Caco-2 (cell line): Measurements from ENCODE around the gene SMPD1. TPM values are rescaled to one million over a fixed set of nuclear protein-coding genes. Genes with fewer than 3 reads are reported as not detected.

ENCODE experiments used
- BruUV-seq: library from RNA; stranded (reverse); fragments of 400-500 nt; replicated peaks from 2 replicates; lab custom pipeline; 2021; lab: Mats Ljungman, UMichigan
- CTCF ChIA-PET: fragments of 300-600 bp; sonication (Branson Sonifier 250); formaldehyde crosslinking; loops from one replicate; lab custom pipeline; 2022; ENCODE audit warnings: antibody characterized with exemption; lab: Charles Lee
- POLR2A ChIA-PET: fragments of 300-600 bp; sonication (Branson Sonifier 250); formaldehyde crosslinking; loops from one replicate; lab custom pipeline; 2022; ENCODE audit warnings: antibody characterized with exemption; lab: Charles Lee
- DNase-seq, 2 experiments: peaks; one replicate each; pipeline versions ENCODE4 v3.0.0 to v3.0.0-alpha.2; 2020 to 2022
- H3K27me3 ChIP-seq: replicated peaks from 2 replicates; pipeline ENCODE4 v1.6.0; 2011; ENCODE audit warnings: low read length; ENCODE audit not compliant: control insufficient read depth, insufficient read depth
- H3K36me3 ChIP-seq: 2 replicates; pipeline ENCODE4 v1.5.1; 2011; ENCODE audit warnings: low read length; ENCODE audit not compliant: control insufficient read depth, insufficient read depth
- H3K4me1 ChIP-seq: fragments of 250-450 bp; sonication (Bioruptor Pico); 2 replicates; pipeline ENCODE4 v1.5.1; 2020; ENCODE audit warnings: mild to moderate bottlenecking
- H3K4me3 ChIP-seq: 2 replicates; pipeline ENCODE4 v1.5.1; 2011; ENCODE audit warnings: low read depth, mild to moderate bottlenecking, control low read depth, low read length
- H3K9me3 ChIP-seq: fragments of 250-450 bp; sonication (Bioruptor Pico); 2 replicates; pipeline ENCODE4 v1.5.1; 2020; ENCODE audit warnings: mild to moderate bottlenecking, moderate library complexity
- H3K27ac Mint-ChIP-seq: one replicate; pipeline ENCODE4 v1.8.0; 2022; ENCODE audit warnings: mixed read lengths; ENCODE audit not compliant: unreplicated experiment
- H3K27me3 Mint-ChIP-seq: one replicate; pipeline ENCODE4 v1.8.0; 2022; ENCODE audit warnings: mixed read lengths; ENCODE audit not compliant: insufficient read depth, unreplicated experiment
- H3K36me3 Mint-ChIP-seq: one replicate; pipeline ENCODE4 v1.8.0; 2022; ENCODE audit warnings: mild to moderate bottlenecking, mixed read lengths; ENCODE audit not compliant: insufficient read depth, unreplicated experiment
- H3K4me1 Mint-ChIP-seq: one replicate; pipeline ENCODE4 v1.8.0; 2022; ENCODE audit warnings: low read depth, mixed read lengths; ENCODE audit not compliant: unreplicated experiment
- H3K4me3 Mint-ChIP-seq: one replicate; pipeline ENCODE4 v1.8.0; 2022; ENCODE audit warnings: mild to moderate bottlenecking, moderate library complexity, mixed read lengths; ENCODE audit not compliant: unreplicated experiment
- H3K9me3 Mint-ChIP-seq: one replicate; pipeline ENCODE4 v1.8.0; 2022; ENCODE audit warnings: mixed read lengths; ENCODE audit not compliant: unreplicated experiment
- CTCF ChIP-seq, 2 experiments: fragments of 200-600 bp in 1 of 2; IDR thresholded peaks; 1 replicate in 1 of 2; 2 replicates in 1 of 2; pipeline versions ENCODE4 v1.5.1 to v1.8.0; 2011 to 2022; ENCODE audit warnings: antibody characterized with exemption in 1 of 2, control low read depth in 1 of 2, inconsistent platforms in 1 of 2, low read depth in 1 of 2, low read length in 1 of 2, mild to moderate bottlenecking in 1 of 2, moderate library complexity in 1 of 2; ENCODE audit not compliant: insufficient read depth in 1 of 2, severe bottlenecking in 1 of 2, unreplicated experiment in 1 of 2
- intact Hi-C: fragments of 100-400 bp; cut with micrococcal nuclease; formaldehyde crosslinking; loops from one replicate; pipeline ENCODE4 v1.10.0; 2022; ENCODE audit not compliant: unreplicated experiment
- total RNA-seq: library from RNA; stranded (reverse); gene quantifications from 2 replicates; pipeline ENCODE4 v1.2.3, GENCODE V29; 2022

SMPD1 gene
- total RNA-seq, 1 experiment from 2014 or later = 41.9 TPM

DNA sequence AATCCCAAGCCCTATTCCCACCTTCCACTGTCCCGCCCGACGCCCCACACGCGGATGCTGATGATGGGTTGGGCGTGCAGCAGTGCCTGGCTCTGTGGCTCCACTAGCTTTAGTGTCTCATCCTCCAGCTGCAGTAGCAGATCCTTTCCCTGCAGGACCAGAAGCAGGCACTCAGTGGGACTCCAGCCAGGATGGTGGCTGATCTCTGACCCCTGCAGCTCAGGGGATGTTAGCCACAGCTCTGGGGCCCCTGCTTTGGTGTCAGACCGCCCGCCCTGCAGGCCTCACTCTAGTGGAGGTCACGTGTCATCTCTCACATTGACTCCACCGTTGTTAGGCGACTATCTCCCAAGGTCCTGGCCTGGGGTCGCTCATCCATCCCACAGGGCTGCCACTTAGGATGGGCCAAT is 11.8 kb downstream of the SMPD1 start:
- no peak for TF ChIP-seq CTCF (IDR thresholded peaks at IDR 0.05; ENCODE audit: insufficient read depth in 1 of 2, low read depth in 1 of 2, low read length in 1 of 2, severe bottlenecking in 1 of 2, unreplicated experiment in 1 of 2)
- Mint-ChIP-seq H3K9me3 (no peaks in the 10 kb centered on the region), H3K27ac (no peak overlapping the region), H3K36me3 (peaks cover 12% of the 10 kb centered on the region), H3K27me3 (no peaks in the 10 kb centered on the region), H3K4me3 (no peak overlapping the region), H3K4me1 (peaks cover 63% of the 10 kb centered on the region)
- ChIA-PET POLR2A (no interaction called here), CTCF (no interaction called here)
- intact Hi-C loops = no loop called here
- BruUV-seq = no TSS peak
- no peak for DNase-seq
- Histone ChIP-seq H3K27me3 (no peaks in the 10 kb centered on the region), H3K4me1 (peaks cover 61% of the 10 kb centered on the region), H3K36me3 (peaks cover 1% of the 10 kb centered on the region; the same call in 1 of the 2 replicates), H3K9me3 (no peaks in the 10 kb centered on the region), H3K4me3 (no peak overlapping the region)

DNA sequence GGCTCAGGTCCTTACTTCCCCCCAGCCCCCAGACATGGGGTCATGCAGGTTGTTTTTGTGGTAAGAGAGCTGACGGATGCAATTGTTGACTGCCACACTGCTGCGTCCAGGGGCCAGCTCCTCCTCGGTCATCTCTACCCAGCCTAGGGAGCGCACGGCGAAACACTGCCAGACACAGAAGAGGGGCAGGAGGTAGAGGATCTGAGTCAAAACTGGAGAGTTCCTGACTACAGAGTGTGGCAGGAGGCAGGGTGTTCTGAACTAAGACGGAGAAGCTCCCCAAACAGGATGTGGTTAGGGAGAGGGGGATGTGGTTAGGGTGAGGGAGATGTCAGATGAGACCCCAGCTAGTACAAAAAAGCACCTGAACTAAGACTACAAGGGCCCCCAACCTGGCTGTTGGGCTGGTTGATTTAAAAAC is 12.3 kb downstream of the SMPD1 start:
- no TSS peak for BruUV-seq
- no peaks in the 10 kb centered on the region for H3K27me3 Mint-ChIP-seq
- no peak for TF ChIP-seq CTCF (IDR thresholded peaks at IDR 0.05; ENCODE audit: insufficient read depth in 1 of 2, low read depth in 1 of 2, low read length in 1 of 2, severe bottlenecking in 1 of 2, unreplicated experiment in 1 of 2)
- Histone ChIP-seq H3K4me3 (no peak overlapping the region), H3K36me3 (peaks cover 1% of the 10 kb centered on the region; the same call in 1 of the 2 replicates), H3K27me3 (no peaks in the 10 kb centered on the region), H3K9me3 (no peaks in the 10 kb centered on the region), H3K4me1 (peaks cover 61% of the 10 kb centered on the region)
- no peak for DNase-seq
- ChIA-PET POLR2A (no interaction called here), CTCF (no interaction called here)
- intact Hi-C loops = no loop called here
- H3K27ac Mint-ChIP-seq = no peak overlapping the region
- peaks cover 63% of the 10 kb centered on the region for H3K4me1 Mint-ChIP-seq
- no peak overlapping the region for H3K4me3 Mint-ChIP-seq
- H3K36me3 Mint-ChIP-seq = peaks cover 12% of the 10 kb centered on the region
- H3K9me3 Mint-ChIP-seq = no peaks in the 10 kb centered on the region

DNA sequence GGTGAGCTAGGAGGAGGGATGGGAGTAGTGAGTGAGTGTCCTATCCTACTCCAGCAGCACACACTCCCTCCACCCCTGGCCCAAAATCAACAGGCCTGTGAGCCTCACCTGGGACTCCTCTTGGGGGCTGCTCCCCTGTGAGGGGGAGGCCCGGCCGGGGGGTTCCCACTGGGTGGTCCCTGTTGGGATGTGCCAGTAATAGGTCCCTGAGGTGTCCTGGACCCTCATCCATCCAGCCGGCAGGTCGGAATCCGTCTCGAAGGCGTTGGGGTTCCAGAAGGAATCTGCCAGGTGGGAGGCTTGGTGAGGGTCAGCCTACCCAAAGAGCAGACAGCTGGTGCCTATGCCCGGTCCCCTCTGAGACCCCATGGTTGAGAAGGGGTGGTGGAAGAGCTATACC is 13.3 kb downstream of the SMPD1 start:
- Mint-ChIP-seq H3K27me3 (no peaks in the 10 kb centered on the region), H3K9me3 (no peaks in the 10 kb centered on the region), H3K4me1 (peaks cover 53% of the 10 kb centered on the region), H3K36me3 (peaks cover 18% of the 10 kb centered on the region), H3K4me3 (no peak overlapping the region), H3K27ac (no peak overlapping the region)
- H3K4me1 ChIP-seq = peaks cover 51% of the 10 kb centered on the region
- no TSS peak for BruUV-seq
- no peak overlapping the region for H3K4me3 ChIP-seq
- ChIA-PET POLR2A (no interaction called here), CTCF (no interaction called here)
- no peaks in the 10 kb centered on the region for H3K9me3 ChIP-seq
- no peak for TF ChIP-seq CTCF (IDR thresholded peaks at IDR 0.05; ENCODE audit: insufficient read depth in 1 of 2, low read depth in 1 of 2, low read length in 1 of 2, severe bottlenecking in 1 of 2, unreplicated experiment in 1 of 2)
- intact Hi-C loops = no loop called here
- H3K36me3 ChIP-seq = peaks cover 1% of the 10 kb centered on the region; the same call in 1 of the 2 replicates
- DNase-seq = no peak
- H3K27me3 ChIP-seq = no peaks in the 10 kb centered on the region
